ENCODE measurements around the gene DIS3L2.

GRCh38 chr2:232290668-232291067 lies 329.2 kb downstream of the DIS3L2 start:
- TF ChIP-seq CTCF (conservative IDR thresholded peaks at IDR 0.05; ENCODE audit: low read length) = no peak
- no peak for TF ChIP-seq EZH2phosphoT487 (IDR thresholded peaks at IDR 0.05; ENCODE audit: borderline replicate concordance, low read depth, low read length)

All from OCI-LY7 (cell line).